ENCODE measurements around the gene ZNHIT1. TPM values are rescaled to one million over a fixed set of nuclear protein-coding genes. Genes with fewer than 3 reads are reported as not detected.
A peak's percentile ranks its signal among the peaks of the same experiment; 100 is the strongest.
"Not testable (repeated sequence)": the region's sequence is repeated elsewhere in the genome, so short reads cannot be mapped to it uniquely, and the experiment has no call there.

Gene ZNHIT1
- polyA plus RNA-seq, 2 of the 4 experiments (the other 2 are of a cell fraction), result 33.2 to 55.9 TPM

DNA sequence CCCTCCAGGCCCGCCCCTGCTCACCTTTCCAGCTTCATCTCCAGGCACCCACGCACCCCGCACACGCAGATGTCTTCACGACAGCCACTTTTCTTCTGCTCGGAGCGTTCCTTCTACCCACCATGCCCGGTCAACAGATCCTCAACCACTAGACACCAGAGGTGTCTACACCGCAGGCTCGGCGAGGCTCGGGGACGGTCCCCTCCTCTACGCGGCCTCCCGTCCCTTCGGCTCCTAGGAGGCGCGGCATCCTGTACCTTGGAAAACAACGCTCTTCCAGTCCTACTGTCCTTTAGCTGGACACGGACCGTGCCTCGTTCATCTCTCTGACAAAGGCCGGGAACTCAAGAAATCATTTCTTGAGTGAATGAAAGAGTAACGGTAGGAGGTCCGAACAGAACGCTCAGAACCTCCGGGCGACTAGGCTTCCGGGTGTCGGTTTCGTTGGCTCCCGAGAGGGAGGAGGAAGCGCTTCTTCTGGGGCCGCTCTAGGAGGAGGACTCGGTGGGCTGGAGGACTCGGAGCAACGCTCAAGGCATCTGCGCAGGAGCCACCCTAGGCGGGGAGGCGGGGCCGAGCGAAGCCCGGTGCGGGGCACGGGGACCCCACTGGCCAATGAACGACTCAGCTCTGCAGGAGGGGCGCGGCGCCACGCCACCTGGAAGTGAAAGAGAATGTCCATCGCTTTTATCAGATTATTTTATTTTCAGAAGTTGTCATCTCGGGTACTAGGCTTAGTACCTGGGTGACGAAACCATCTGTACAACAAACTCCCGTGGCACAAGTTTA, 34.1 kb downstream of the ZNHIT1 start (continued):
- no peak for TF ChIP-seq HOXB13 (CRISPR knock-in tag; IDR thresholded peaks at IDR 0.05; ENCODE audit: low read depth)
- TF ChIP-seq, protein P1, sequence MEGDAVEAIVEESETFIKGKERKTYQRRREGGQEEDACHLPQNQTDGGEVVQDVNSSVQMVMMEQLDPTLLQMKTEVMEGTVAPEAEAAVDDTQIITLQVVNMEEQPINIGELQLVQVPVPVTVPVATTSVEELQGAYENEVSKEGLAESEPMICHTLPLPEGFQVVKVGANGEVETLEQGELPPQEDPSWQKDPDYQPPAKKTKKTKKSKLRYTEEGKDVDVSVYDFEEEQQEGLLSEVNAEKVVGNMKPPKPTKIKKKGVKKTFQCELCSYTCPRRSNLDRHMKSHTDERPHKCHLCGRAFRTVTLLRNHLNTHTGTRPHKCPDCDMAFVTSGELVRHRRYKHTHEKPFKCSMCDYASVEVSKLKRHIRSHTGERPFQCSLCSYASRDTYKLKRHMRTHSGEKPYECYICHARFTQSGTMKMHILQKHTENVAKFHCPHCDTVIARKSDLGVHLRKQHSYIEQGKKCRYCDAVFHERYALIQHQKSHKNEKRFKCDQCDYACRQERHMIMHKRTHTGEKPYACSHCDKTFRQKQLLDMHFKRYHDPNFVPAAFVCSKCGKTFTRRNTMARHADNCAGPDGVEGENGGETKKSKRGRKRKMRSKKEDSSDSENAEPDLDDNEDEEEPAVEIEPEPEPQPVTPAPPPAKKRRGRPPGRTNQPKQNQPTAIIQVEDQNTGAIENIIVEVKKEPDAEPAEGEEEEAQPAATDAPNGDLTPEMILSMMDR (IDR thresholded peaks at IDR 0.05), result no peak

DNA sequence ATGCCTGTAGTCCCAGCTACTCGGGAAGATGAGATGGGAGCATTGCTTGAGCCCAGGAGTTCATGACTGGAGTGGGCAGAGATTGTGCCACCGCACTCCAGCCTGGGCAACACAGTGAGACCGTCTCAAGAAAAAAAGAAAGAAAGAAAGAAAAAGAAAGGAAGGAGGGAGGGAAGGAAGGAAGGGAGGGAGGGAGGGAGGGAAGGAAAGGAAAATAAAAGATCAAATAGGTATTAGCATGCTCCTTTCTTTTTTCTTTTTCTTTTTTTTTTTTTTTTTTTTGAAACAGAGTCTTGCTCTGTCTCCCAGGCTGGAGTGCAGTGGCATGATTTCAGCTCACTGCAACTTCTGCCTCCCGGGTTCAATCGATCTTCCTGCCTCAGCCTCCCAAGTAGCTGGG, 35.2 kb downstream of the ZNHIT1 start:
- CTCF ChIA-PET, result interaction anchor here (1.0 to 3.1 kb wide), 5 partner anchors 9 to 38 kb away, joined by 4 to 24 read pairs (median 5); partner anchors contain the start of gene FIS1
- peak overlapping the region; percentile 76 for H3K4me2 ChIP-seq
- not testable (repeated sequence) for FAIRE-seq

DNA sequence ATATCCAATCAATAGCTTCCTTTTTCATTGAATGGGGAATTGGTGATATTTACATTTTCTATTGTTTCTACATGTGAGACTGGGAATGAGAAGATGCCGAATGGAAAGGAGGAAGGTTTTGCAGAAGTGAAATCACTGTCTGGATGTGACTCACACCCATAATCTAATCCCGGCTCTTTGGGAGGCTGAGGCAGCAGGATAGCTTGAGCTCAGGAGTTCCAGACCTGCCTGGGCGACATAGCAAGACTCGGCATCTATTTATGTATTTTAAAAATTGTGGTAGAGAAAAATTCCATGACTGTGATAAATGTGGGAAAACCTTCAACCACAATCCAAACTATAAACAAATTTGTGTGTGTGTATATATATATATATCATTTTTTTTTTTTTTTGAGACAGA, 37.8 kb downstream of the ZNHIT1 start:
- ATAC-seq, result no peak
- POLR2A ChIA-PET, result no interaction called here
- no peaks in the 10 kb centered on the region for H3K9me3 ChIP-seq
- CTCF ChIA-PET, result interaction anchor here (1.6 to 3.4 kb wide), 5 partner anchors 12 to 112 kb away, joined by 4 to 24 read pairs (median 11); partner anchors contain the start of gene FIS1
- H3K4me3 ChIP-seq, result no peak overlapping the region
- no peak overlapping the region for H3K27ac ChIP-seq
- TF ChIP-seq, protein P1 (IDR thresholded peaks at IDR 0.05), result no peak
- TF ChIP-seq SMC3 (IDR thresholded peaks at IDR 0.05) (no peak), RARB (CRISPR knock-in tag; IDR thresholded peaks at IDR 0.05) (no peak), ZC3H11A (IDR thresholded peaks at IDR 0.05) (no peak), EHMT2 (IDR thresholded peaks at IDR 0.05; ENCODE audit: low read depth) (no peak), NFE2L2 (conservative IDR thresholded peaks at IDR 0.05; ENCODE audit: low read length) (no peak), RFX5 (IDR thresholded peaks at IDR 0.05) (no peak), HEYL (CRISPR knock-in tag; IDR thresholded peaks at IDR 0.05) (no peak)
- TF ChIP-seq, protein P2, sequence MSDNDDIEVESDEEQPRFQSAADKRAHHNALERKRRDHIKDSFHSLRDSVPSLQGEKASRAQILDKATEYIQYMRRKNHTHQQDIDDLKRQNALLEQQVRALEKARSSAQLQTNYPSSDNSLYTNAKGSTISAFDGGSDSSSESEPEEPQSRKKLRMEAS (IDR thresholded peaks at IDR 0.05), result no peak
- H3K4me1 ChIP-seq, result peaks cover 5% of the 10 kb centered on the region; the same call in 2 of the 3 replicates
- no peak for DNase-seq (ENCODE audit: low read depth in 1 of 2, low spot score in 1 of 2)
- FAIRE-seq, result no peak
- no peak overlapping the region for H3K4me2 ChIP-seq
- 44% methylated on average over 4 of the region's 4 CpGs for WGBS (ENCODE audit: missing lambda C conversion rate)

More for the DNA sequence above, 35.2 kb downstream of the ZNHIT1 start:
- H3K4me1 ChIP-seq; ATAC-seq; H3K9me3 ChIP-seq; DNase-seq (ENCODE audit: low read depth in 1 of 2, low spot score in 1 of 2): not testable (repeated sequence)
- 80% methylated on average over 5 of the region's 5 CpGs for WGBS (ENCODE audit: missing lambda C conversion rate)
- H3K4me3 ChIP-seq, result peak overlapping the region; percentile 84; the same call in 2 of the 3 replicates
- H3K27ac ChIP-seq, result peak overlapping the region in 1 of 2 experiments; percentile 84; a peak in 5 of 6 replicates
- POLR2A ChIA-PET, result interaction anchor here (0.7 kb wide), 1 partner anchor 366 kb away, joined by 14 read pairs; no protein-coding TSS in a partner anchor

DNA sequence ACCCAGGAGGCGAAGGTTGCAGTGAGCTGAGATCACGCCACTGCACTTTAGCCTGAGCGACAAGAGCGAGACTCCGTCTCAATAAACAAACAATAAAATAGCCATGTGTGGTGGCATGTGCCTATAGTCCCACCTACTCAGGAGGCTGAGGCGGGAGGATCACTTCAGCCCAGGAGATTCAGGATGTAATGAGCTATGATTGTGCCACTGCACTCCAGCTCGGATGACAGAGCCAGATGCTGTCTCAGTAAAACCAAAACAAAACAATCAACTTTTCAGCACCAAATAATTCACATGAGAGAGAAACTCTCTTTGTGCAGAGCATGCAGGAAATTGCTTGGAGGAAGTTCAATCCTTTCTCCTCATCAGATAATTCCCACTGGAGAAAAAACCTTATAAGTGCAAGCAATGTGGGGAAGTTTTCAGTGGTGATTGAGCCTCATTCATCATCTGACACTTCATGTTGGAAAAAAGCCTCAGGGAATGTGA, 40.3 kb downstream of the ZNHIT1 start:
- CTCF ChIA-PET, result interaction anchor here (0.6 to 1.7 kb wide), 6 partner anchors 14 to 250 kb away, joined by 3 to 6 read pairs (median 3); no protein-coding TSS in a partner anchor
- WGBS (ENCODE audit: missing lambda C conversion rate), result 81% methylated on average over 7 of the region's 7 CpGs
- POLR2A ChIA-PET, result no interaction called here

DNA sequence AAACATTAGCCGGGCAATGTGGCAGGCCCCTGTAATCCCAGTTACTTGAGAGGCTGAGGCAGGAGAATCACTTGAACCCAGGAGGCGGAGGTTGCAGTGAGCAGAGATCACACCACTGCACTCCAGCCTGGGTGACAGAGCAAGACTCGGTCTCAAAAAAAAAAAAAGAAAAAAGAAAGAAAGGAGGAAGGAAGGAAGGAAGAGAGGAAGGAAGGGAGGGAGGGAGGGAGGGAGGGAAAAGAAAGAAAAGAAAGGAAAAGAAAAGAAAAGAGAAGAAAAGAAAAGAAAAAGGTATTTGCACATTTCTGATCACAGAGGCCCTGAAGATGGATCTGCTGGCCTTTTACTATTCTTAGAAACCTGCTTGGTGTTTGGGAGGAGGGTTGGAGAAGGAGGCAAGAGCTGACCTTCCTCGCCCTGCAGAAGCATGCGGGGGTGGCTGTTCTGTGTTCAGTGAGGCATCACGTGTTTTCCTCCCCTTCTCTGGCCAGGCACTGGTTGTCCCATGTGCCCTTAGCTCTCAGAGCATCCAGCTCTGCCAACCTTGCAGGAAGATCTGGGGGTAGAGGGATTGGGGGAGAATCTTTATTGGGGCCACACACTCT, 46.2 kb downstream of the ZNHIT1 start:
- H3K4me3 ChIP-seq; DNase-seq (ENCODE audit: low read depth in 1 of 2, low spot score in 1 of 2); H3K4me2 ChIP-seq; CTCF ChIA-PET; POLR2A ChIA-PET; H3K9me3 ChIP-seq; H3K27ac ChIP-seq; H3K4me1 ChIP-seq; FAIRE-seq: not testable (repeated sequence)
- ATAC-seq, result peak; percentile 37 to 39; a peak in 1 of 6 replicates
- 42% methylated on average over 6 of the region's 6 CpGs for WGBS (ENCODE audit: missing lambda C conversion rate)

More for the DNA sequence above, 40.3 kb downstream of the ZNHIT1 start:
- Histone ChIP-seq H3K4me1 (no peaks in the 10 kb centered on the region), H3K4me3 (no peak overlapping the region), H3K27ac (no peak overlapping the region), H3K4me2 (no peak overlapping the region), H3K9me3 (no peaks in the 10 kb centered on the region)
- DNase-seq (ENCODE audit: low read depth in 1 of 2, low spot score in 1 of 2), result no peak
- no peak for TF ChIP-seq NPAS2 (CRISPR knock-in tag; IDR thresholded peaks at IDR 0.05; ENCODE audit: borderline replicate concordance)
- no peak for TF ChIP-seq KDM1A (IDR thresholded peaks at IDR 0.05; ENCODE audit: low read depth)
- TF ChIP-seq CBX2 (IDR thresholded peaks at IDR 0.05; ENCODE audit: borderline replicate concordance, low read depth), result no peak
- TF ChIP-seq MAFK (IDR thresholded peaks at IDR 0.05; ENCODE audit: partially characterized antibody), result no peak
- TF ChIP-seq FOXS1 (CRISPR knock-in tag; IDR thresholded peaks at IDR 0.05), result no peak
- no peak for TF ChIP-seq RAD21 (conservative IDR thresholded peaks at IDR 0.05 in 1 of 2, IDR thresholded peaks at IDR 0.05 in 1 of 2)
- no peak for TF ChIP-seq ZFP36 (IDR thresholded peaks at IDR 0.05; ENCODE audit: borderline replicate concordance, partially characterized antibody)
- TF ChIP-seq, protein P3, sequence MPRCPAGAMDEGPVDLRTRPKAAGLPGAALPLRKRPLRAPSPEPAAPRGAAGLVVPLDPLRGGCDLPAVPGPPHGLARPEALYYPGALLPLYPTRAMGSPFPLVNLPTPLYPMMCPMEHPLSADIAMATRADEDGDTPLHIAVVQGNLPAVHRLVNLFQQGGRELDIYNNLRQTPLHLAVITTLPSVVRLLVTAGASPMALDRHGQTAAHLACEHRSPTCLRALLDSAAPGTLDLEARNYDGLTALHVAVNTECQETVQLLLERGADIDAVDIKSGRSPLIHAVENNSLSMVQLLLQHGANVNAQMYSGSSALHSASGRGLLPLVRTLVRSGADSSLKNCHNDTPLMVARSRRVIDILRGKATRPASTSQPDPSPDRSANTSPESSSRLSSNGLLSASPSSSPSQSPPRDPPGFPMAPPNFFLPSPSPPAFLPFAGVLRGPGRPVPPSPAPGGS (IDR thresholded peaks at IDR 0.05), result no peak
- no peak for TF ChIP-seq MYC (IDR thresholded peaks at IDR 0.05; ENCODE audit: borderline replicate concordance, low read length)
- no peak for TF ChIP-seq HOXB5 (CRISPR knock-in tag; IDR thresholded peaks at IDR 0.05)
- ATAC-seq, result no peak
- no peak for FAIRE-seq
